NK-92 treated with Interleukin-12 subunit alpha and Interleukin-12 subunit beta, amount 100 ng/mL, for 24 hours (cell line): ENCODE measurements around the gene KRTAP3-1.
"Not testable (repeated sequence)": the region's sequence is repeated elsewhere in the genome, so short reads cannot be mapped to it uniquely, and the experiment has no call there.

Source experiments
- DNase-seq: peaks from one replicate; lab custom pipeline; 2025; lab: John Stamatoyannopoulos, UW

Gene KRTAP3-1

DNA sequence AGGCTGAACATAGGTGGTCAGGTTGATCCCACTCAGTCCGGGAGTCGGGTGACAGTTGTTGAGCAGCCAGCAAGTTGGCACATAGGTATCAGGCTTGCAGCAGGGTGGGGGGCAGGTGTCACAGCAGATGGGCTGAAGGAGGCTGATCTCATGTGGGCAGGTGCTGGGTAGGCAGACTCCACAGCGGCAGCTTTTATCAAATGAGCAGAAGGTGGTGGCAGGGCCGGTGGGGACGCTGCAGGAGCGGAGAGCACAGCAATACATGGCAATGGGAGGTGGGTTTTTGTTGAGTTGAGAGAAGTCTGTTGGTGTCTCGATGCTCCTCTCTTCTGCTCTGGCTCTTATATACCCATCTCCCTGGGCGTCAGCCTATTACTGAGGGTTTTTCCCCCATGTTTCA is at the start of gene KRTAP3-1:
Gene KRTAP3-1, minus strand, starts transcription at position 318 of the 400 bp plus-strand sequence. Its CDS starts 54 bp downstream, at position 264.
- DNase-seq = no peak

DNA sequence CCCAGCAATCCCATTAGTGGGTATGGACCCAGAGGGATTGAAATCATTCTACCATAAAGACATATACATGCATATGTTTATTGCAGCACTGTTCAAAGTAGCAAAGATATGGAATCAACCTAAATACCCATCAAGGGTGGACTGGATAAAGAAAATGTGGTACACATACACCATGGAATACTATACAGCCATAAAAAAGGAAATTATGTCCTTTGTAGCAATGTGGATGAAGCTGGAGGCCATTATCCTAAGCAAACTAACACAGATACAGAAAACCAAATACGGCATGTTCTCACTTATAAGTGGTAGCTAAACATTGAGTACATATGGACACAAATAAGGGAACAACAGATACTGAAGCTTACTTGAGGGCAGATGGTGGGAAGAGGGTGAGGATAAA is 48.6 kb upstream of the KRTAP3-1 start:
- no peak for DNase-seq

GRCh38 chr17:41055130-41055529 is 46.2 kb upstream of the KRTAP3-1 start, which contains the start of gene KRTAP2-2:
TSS of gene KRTAP2-2 (minus strand) at chr17:41055230. CDS start at chr17:41055211, 19 bp downstream.
- not testable (repeated sequence) for DNase-seq

- not testable (repeated sequence) for DNase-seq
Measured at GRCh38 chr17:41054556-41054955, 45.6 kb upstream of the KRTAP3-1 start.

GRCh38 chr17:41054025-41054424 is 45.1 kb upstream of the KRTAP3-1 start:
- DNase-seq = no peak

DNA sequence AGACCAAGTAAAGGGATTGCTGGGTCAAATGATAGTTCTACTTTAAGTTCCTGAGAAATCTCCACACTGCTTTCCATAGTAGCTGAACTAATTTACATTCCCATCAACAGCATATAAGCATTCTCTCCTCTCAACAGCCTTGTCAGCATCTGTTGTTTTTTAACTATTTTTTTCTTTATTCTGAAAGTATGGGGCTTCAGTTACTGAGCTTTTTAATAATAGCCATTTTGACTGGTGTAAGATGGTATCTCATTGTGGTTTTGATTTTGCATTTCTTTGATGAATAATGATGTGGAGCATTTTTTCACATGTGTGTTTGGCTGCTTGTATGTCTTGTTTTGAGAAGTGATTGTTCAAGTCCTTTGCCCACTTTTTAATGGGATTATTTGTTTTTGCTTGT is 43.6 kb upstream of the KRTAP3-1 start:
- no peak for DNase-seq

- no peak for DNase-seq
Measured at GRCh38 chr17:41049110-41049509, 40.2 kb upstream of the KRTAP3-1 start.

DNA sequence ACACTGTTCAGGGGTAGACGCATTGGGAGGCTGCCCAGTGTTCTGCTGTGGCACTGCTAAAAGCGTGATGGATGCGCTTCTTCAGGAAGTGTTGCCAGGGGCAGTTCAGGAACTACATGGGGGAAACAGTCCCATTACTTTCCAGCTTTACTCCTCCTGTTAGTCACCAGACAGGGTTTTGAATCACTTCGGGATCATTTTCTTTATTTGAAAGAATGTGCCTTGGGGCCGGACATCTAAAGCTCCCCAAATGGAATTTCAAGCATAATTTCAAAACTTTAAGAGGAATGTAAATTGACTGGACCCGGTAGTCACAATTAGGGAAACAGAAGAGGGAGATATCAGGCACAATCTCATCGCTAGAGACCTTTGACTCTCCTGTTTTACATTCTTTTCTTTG is 39.5 kb upstream of the KRTAP3-1 start:
- no peak for DNase-seq

DNA sequence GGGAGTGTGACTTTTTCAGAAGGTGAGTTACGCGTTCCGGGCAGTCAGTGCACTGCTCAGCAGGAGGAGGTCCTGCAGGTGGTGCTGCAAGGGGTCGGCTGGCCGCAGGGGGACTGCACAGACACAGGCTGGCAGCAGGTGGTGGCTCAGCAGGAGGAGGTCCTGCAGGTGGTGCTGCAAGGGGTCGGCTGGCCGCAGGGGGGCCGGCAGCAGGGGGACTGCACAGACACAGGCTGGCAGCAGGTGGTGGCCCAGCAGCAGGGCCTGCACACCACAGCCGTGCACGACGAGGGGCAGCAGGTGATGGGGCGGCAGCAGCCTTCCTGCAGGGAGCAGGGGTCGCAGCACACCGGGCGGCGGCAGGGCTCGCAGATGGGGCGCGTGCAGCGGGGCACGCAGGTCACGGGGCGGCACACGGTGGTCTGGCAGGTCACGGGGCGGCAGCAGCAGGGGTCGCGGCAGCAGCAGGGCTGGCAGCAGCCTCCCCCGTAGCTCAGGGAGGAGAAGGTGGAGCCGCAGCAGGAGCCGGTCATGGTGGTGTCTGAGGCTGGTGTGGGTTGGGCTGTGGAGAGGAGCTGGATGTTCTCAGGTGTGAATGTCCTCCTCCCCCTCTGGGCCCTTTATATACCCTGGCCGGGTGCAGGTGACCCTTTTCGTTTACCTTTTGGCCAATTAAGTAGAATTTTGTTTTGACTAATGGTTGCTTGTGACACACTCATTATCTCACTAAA is 38.0 kb upstream of the KRTAP3-1 start, which contains the start of gene KRTAP2-1:
Gene KRTAP2-1, minus strand, starts transcription at position 582 of the 731 bp plus-strand sequence. Its CDS starts 49 bp downstream, at position 533.
- not testable (repeated sequence) for DNase-seq

DNA sequence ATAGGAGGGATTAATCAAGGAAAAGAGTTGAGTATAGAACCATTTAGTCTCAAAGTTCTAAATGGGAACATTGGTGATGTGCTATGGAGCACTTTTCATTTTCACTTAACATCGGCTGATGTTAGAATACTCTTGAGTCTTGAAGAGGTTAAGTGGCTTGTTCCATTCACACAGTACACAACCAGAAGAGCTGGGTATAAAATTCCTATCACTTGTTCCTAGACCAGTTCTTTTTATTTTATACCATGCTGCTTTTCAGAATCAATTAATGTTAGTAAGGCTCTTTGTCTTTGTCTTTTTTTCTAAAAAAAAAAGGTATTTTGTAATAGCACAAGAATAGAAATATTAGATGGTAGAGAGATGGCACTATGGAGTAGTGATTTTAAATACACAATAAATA is 34.0 kb upstream of the KRTAP3-1 start:
- no peak for DNase-seq

- DNase-seq = not testable (repeated sequence)
Measured at GRCh38 chr17:41040783-41041571, 32.0 kb upstream of the KRTAP3-1 start, which contains the start of gene KRTAP1-1. TSS of gene KRTAP1-1 (minus strand) at chr17:41041450. CDS start at chr17:41041397, 53 bp downstream.

GRCh38 chr17:41037853-41038350 is 29.0 kb upstream of the KRTAP3-1 start:
- no peak for DNase-seq

GRCh38 chr17:41034346-41034935 is 25.5 kb upstream of the KRTAP3-1 start, which contains the start of gene KRTAP1-3:
TSS of gene KRTAP1-3 (minus strand) at chr17:41034874. CDS start at chr17:41034821, 53 bp downstream.
- DNase-seq = not testable (repeated sequence)

GRCh38 chr17:41029633-41030245 is 20.8 kb upstream of the KRTAP3-1 start, which contains the start of gene KRTAP1-4:
TSS of gene KRTAP1-4 (minus strand) at chr17:41030195. CDS start at chr17:41030078, 117 bp downstream.
- DNase-seq = no peak

GRCh38 chr17:41026715-41027471 is 18.0 kb upstream of the KRTAP3-1 start, which contains the start of gene KRTAP1-5:
TSS of gene KRTAP1-5 (minus strand) at chr17:41027208. CDS start at chr17:41027155, 53 bp downstream.
- DNase-seq = no peak

- no peak for DNase-seq
Measured at GRCh38 chr17:41024697-41025096, 15.8 kb upstream of the KRTAP3-1 start.

DNA sequence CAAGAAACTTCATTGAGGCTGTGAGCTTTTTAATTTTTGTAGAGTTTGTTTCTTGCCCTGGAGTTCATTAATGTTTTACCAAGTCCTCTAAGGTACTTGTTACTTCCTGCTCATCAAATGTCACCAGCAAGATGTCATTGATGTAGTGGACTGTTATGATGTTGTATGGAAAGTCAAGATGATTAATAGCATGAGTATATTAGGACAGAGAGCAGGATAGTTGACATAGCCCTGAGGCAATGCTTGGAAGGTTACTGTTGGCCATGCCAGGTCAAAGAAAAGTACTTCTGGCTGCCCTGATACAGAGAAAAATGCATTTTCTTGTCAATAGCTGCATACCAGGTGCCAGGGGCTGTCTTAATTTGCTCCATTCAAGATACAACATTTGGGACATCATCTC is 11.4 kb upstream of the KRTAP3-1 start:
- no peak for DNase-seq

DNA sequence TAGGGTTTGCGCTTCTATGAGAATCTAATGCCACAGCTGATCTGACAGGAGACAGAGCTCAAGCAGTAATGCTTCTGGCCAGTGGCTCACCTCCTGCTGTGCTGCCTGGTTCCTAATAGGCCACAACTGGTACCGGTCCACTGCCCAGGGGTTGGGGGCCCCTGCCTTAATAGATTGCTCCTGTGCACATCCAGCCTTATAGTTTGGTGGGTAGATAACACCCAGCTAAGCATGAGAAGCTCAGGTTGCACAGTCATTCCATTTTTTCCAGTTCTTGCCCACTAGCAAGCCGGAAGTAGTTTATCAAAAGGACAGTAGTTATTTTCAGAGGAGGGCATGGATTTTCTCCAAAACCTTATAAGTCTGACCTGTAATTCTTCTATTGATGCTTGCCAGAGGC is 10.5 kb upstream of the KRTAP3-1 start:
- DNase-seq = no peak

DNA sequence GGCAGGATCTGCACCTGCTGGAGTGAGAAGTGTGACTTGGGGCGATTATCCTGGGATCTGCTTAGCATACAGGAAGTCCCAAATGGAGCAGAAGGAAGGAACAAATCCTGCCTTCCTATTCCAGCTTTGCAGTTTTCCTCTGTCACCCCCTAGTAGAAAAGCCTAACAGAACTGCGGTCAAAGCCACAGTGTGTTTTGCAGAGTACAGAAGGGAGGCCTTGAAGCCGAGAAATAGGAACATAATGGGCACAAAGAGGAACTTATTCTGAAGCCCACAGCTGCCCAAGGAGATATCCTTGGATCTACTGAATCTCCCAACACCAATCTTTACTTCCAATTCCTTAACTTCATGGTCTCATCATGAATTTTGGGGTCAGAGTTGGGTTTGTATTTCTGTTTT is 9.6 kb upstream of the KRTAP3-1 start:
- DNase-seq = no peak

- DNase-seq = no peak
Measured at GRCh38 chr17:41016578-41017215, 7.8 kb upstream of the KRTAP3-1 start.
